ENCODE results near the gene KREMEN1. TPM values are rescaled to one million over a fixed set of nuclear protein-coding genes. Genes with fewer than 3 reads are reported as not detected.

The KREMEN1 gene
- polyA plus RNA-seq, 3 donors, result 2.5 to 18.4 (median 9.4) TPM

DNA sequence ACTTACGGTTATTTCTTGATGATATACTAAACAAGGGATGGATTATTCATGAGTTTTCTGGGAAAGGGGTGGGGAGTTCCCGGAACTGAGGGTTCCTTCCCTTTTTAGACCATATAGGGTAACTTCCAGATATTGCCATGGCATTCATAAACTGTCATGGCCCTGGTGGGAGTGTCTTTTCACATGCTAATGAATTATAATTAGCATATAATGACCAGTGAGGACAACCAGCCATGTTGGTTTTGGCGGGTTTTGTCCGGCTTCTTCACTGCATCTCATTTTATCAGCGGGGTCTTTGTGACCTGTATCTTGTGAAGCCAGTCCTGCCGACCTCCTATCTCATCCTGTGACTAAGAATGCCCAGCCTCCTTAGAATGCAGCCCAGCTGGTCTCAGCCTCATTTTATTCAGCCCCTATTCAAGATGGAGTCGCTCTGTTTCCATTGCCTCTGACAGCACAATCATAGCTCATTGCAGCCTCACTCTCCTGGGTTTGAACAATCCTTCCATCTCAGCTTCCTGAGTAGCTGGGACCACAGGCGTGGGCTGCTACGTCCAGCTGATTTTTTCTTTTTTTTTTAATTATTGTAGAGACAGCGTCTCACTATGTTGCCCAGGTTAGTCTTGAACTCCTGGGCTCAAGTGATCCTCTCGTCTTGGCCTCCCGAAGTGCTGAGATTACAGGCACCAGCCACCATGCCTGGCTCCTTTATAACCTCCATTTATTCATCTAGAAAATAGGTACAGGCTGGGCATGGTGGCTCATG lies 80.3 kb downstream of the KREMEN1 start:
- 83 to 90% (median 85%) methylated on average over 12 of the region's 12 CpGs for WGBS, 3 donors
- no peak overlapping the region for H3K27ac ChIP-seq (ENCODE audit: low read depth, low read length)

DNA sequence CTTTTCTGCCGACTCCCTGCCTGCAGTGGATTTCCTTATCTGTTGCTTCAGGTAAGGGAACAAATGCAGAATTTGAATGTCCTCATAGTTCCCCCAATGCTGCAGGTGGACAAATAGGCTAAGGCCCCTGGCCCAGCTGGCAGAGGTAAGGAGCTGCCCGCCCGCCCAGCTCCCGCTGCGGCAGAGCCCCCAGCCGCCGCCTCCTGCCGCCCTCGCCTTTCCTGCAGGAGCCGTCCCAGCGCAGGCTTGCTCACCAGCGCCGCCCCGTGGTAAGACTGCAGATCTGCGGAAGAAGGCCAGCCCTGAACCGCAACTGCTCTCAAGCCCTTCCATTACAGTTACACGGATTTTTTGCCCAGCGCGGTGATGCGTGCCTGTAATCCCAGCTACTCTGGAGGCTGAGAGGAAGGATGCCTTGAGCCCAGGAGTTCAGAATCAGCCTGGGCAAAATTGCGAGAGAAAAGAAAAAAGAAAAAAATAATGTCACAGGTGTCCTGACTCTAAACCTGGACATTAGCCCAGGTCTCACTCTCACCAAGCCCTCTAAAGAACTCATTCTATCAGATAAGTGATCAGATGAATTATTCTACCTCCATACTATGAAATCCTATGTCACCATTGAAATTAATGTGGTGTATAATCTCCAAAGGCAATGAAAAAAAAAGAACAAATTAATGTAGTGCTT lies 81.7 kb downstream of the KREMEN1 start:
- 3 to 7% (median 3%) methylated on average over 21 of the region's 21 CpGs for WGBS, 3 donors
- no peak overlapping the region for H3K27ac ChIP-seq (ENCODE audit: low read depth, low read length)

DNA sequence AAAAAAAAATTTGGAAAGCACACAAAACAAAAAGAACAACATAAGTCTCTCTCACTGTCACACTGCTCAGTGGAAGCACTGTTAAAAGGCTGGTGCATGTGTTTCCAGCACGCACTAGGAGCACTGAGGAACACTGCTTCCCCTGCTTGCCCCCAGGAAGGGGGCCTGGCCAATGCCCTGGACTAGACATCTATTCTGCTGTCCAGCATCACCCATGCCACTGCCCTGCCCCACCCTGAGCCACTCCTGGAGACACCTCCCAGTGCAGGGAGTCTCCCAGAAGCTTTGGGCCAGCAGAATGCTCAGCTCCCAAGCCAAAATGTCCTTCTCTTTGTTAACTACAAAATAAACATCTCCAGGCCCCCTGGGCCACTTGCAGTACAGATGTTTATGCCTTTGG lies 83.1 kb downstream of the KREMEN1 start:
- WGBS, 3 donors, result 96 to 100% (median 100%) methylated on average over 1 of the region's 1 CpG
- H3K27ac ChIP-seq (ENCODE audit: low read depth, low read length), result no peak overlapping the region

DNA sequence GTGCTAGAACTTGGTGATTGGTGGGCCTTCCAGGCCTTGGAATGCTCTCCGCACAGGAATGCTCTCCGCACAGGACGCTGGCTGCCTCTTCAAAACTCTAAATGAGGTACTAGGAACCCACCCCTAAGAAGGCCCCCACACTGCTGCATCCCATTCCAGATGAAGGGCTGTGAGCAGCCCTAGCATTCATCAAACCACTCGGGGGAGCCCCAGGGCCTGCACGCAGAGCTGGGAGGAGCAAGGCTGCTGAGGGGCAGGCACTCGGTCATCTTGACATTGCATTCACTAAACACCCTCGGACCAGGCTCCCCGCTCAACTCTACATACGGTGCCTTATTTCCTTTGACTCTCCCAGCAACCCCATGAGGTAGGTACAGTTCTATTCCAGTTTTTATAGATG lies 83.7 kb downstream of the KREMEN1 start:
- H3K27ac ChIP-seq (ENCODE audit: low read depth, low read length), result no peak overlapping the region
- WGBS, 3 donors, result 67 to 83% (median 69%) methylated on average over 9 of the region's 9 CpGs

DNA sequence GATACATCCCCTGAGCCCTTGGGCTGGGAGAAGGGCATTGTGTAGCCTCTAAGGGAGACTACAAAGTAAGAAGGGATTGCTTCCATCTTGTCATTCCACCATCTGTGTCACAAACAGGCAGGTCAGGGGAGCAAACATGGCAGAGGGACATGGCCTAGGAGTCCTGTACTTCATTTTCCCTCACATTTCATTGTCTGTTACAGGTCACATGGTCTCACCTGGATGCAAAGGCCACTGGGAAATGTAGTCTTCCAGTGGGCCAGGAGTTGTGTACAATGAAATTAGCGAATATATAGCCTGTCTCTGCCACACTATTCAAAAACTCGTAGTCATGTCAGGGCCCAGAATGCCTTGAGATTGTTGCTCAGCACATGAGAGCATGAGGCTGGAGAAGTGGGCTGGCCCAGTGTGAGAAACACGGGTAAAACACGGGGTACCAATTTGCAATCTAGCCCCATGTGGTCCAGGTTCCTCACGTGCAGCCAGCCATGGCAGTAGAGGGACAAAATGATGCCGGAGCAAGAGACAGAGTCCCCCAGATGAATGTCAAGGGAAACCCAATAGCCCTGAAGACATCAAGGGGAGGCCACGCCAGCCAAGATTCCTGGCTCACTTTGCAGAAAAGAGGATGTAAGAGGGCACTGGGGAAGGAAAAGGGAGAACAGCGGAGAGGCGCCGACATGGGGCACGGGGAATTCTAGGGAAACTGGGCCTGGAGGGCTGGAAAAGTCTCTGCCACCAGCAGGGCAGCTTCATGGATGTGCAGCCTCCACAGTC lies 85.1 kb downstream of the KREMEN1 start:
- H3K27ac ChIP-seq (ENCODE audit: low read depth, low read length), result no peak overlapping the region
- WGBS, 3 donors, result 93 to 94% (median 94%) methylated on average over 11 of the region's 11 CpGs

DNA sequence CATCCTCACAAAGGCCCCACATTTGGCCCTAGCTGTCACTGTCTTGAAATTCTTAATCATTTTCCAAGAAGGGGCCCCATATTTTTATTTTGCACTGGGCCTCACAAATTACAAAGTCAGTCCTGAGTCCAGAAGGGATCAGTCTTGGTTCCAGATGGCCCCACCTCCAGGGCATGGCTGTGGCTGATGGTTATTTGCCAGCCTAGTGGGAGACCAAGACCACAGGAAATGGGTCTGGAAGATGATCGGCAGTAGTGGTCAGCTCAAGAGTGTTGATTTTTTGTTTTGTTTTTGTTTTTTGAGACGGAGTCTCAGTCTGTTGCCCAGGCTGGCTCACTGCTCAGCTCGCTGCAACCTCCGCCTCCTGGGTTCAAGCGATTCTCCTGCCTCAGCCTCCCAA lies 85.7 kb downstream of the KREMEN1 start:
- H3K27ac ChIP-seq (ENCODE audit: low read depth, low read length), result no peak overlapping the region
- 83 to 97% (median 86%) methylated on average over 5 of the region's 5 CpGs for WGBS, 3 donors

DNA sequence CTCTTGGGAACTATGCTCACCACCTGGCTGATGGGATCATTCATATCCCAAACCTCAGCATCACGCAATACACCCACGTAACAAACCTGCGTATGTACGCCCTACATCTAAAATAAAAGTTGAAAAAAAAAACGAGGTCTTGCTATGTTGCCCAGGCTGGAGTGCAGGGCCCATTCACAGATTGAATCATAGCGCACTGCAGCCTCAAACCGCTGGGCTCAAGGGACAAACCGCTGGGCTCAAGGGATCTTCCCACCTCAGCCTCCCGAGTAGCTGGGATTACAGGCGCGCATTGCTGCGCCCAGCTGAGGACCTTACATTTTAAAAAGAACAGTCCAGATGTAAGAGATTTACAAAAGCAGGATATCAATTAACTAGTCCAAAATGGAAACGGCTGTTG lies 91.0 kb downstream of the KREMEN1 start:
- WGBS, 3 donors, result 92 to 95% (median 93%) methylated on average over 13 of the region's 13 CpGs
- no peak overlapping the region for H3K27ac ChIP-seq (ENCODE audit: low read depth, low read length)

DNA sequence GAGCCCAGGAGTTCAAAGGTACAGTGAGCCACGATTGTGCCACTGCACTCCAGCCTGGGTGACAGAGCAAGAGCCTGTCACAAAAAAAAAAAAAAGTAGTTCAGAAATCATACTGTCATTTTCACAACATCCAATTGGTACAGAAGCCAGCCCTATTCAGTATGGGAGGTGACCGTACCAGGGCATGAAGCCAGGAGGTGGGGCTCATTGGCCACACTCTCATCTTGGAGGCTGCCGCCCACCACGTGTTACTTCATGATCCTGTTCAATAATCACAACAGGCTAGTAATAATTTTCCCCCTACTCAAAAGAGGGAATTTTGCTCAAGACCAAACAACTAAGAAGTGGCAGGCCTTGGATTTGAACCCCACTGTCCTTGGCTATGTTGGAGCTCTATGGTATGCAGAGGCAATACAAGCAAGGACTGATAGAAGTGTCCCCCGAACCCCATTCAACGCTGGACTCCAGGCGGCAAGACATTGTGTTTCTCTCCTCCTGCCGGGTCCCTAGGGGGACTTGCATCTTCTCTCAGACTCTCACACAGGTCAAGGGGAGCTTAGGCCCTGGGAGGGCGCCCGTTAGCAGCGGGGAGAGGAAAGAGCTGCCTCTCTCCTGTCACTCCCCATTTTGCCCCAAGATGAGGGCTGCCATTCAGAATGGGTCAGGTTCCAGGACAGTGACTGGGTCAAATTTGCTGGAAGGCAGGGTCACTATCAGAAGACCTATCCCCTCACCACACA lies 92.7 kb downstream of the KREMEN1 start:
- 80 to 88% (median 81%) methylated on average over 11 of the region's 11 CpGs for WGBS, 3 donors
- H3K27ac ChIP-seq (ENCODE audit: low read depth, low read length), result no peak overlapping the region

DNA sequence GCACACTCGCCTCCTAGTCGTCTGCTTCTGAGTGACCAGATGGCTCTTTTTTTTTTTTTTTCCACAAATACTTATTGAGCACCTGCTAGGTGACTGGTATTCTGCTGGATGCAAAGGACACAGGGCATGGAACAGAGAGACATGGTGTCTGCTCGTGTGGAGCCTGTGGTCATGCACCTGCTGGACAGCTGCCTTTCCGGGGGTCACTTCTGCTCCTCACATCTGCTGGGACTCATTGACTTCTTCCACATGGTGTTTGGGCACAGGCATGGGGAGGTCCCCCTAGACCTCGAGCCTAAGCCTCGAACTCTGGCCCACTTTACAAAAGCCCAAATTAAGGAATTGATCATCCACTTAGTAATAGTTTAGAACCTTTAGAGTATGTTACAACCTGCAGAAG lies 93.3 kb downstream of the KREMEN1 start:
- 79 to 85% (median 80%) methylated on average over 6 of the region's 6 CpGs for WGBS, 3 donors

DNA sequence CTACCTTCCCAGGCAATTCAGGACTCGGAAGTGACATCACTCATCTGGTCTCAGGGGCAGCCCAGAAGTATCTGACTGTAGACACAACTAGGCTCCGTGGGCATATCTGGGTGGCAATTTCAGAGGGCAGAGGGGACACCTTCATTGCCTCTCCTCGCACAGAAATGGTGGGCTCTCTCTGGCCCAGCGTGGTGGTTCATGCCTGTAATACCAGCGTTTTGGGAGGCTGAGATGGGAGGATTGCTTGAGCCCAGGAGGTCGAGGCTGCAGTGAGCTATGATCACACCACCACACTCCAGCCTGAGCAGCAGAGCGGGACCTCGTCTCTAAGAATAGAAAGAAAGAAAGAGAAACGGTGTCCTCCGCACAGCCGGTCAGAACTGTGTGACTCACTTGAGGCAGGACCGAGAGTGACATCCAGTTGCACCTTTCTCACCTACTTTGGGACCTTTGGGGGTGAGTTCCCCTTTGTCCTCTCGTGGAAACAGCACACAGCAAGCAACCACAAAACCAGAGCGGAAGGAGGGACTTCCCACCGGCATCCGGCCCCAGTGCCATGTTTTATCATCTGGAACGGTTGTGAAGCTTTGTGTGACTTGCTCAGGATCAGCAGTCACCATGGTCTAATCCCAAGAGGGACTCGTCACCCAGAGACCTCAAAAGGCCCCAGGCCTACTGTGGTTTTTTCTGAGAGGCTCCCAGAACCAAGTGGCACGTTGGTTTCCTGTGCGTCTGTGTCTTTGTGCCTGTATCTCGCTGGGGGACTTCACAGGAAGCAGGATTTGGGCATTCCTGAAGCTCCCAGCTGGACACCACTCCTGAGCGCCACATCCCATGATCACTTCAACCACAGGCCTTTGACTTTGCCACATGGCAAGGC lies 94.4 kb downstream of the KREMEN1 start:
- 59 to 82% (median 63%) methylated on average over 22 of the region's 22 CpGs for WGBS, 3 donors
- H3K27ac ChIP-seq (ENCODE audit: low read depth, low read length), result no peak overlapping the region

More for the DNA sequence above, 93.3 kb downstream of the KREMEN1 start:
- no peak overlapping the region for H3K27ac ChIP-seq (ENCODE audit: low read depth, low read length)

DNA sequence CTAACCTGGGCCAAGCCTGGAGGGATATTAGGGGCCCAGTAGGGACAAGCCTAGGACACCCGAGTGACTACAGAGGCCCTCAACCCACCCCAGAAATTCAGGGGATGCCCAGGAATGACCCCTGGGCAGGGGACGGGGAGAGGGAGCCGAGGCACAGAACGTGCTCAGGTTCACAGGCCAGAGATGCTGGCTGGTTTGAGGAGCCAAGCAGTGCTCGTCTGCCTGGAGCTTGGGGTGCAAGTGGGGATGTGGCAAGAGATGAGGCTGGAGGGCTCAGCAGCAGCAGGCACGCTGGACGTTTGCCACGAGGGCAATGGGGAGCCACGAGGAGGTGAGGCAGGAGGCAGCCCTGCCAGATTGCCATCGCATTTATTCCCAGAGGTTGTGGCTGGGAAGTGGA lies 98.9 kb downstream of the KREMEN1 start:
- 81 to 90% (median 81%) methylated on average over 10 of the region's 10 CpGs for WGBS, 3 donors
- H3K27ac ChIP-seq (ENCODE audit: low read depth, low read length), result no peak overlapping the region

DNA sequence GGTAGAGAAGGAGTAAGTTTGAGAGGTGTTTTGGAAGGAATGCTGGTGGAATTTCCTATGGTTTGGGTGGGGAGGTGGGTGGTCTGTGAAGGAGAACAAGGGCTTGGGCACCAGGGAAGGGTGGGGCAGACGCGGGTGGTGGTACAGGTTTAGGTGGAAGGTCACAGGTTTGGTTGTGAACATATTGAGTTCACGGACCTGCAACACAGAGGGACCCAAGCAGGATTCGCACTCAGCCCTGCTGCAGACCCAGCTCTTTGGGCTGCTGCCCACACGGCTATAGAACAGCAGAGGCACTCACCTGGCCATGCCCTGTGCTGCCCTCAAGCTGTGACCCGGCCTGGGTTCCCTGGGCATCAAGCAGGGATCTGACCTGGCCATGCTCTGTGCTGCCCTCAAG lies 99.4 kb downstream of the KREMEN1 start:
- no peak overlapping the region for H3K27ac ChIP-seq (ENCODE audit: low read depth, low read length)
- WGBS, 3 donors, result 91 to 93% (median 92%) methylated on average over 6 of the region's 6 CpGs

DNA sequence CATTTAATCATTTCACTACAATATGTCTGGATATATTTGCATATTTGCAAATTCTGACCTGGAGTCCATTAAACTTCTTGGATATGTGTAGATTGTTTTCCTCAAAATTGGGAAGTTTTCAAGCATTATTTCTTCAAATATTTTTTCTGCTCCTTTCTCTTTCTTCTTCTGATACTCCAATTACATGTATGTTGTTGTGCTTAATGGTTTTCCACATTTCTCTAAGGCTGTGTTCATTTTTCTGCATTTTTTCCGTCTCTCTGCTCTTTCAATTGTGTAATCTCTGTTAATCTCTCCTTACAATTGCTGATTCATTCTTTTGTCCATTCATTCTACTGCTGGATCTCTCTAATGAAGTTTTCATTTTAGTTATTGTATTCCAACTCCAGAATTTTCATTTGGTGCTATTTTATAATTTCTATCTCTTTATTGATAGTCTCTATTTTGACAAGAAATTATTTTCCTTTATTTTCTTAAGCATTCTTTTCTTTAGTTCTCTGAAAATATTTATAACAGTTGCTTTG lies 102.5 kb downstream of the KREMEN1 start:
- no peak overlapping the region for H3K27ac ChIP-seq (ENCODE audit: low read depth, low read length)
- 84 to 89% (median 86%) methylated on average over 1 of the region's 1 CpG for WGBS, 3 donors

DNA sequence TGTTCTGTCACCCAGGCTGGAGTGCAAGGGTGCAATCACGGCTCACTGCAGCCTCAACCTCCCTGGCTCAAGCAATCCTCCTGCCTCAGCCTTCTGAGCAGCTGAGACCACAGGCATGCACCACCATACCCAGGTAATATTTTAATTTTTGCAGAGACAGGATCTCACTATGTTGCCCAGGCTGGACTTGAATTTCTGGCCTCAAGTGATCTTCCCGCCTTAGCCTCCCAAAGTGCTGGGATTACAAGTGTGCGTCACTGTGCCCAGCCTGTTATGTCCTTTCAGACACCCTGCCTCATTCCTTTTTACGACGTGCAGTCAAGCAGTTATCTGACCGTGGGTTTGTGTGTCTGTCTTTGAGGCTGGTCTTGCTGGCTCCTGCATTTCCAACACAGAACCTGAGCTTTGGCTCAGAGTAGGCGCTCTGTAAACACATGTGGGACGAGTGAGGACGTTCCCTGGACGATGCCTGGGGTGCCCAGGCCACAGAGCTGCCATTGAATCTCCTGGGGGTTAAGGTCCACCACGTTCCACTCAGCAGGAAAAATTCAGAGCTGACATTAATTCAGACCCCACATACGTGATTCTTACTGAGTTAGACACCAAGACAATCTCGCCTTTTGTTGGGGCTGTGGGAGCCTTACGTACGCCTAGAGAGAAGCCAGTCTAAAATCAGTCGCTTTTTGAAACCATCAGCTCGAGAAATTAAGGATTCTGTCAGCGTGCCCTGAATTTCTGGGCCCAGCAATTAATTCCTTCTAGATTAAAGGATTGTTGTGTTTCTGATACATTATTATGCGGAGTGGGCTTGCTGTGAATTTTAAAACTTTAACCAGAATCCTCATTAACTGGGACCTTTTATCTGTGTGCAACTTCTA lies 111.4 kb downstream of the KREMEN1 start:
- 89 to 93% (median 92%) methylated on average over 19 of the region's 19 CpGs for WGBS, 3 donors
- no peak overlapping the region for H3K27ac ChIP-seq (ENCODE audit: low read depth, low read length)

DNA sequence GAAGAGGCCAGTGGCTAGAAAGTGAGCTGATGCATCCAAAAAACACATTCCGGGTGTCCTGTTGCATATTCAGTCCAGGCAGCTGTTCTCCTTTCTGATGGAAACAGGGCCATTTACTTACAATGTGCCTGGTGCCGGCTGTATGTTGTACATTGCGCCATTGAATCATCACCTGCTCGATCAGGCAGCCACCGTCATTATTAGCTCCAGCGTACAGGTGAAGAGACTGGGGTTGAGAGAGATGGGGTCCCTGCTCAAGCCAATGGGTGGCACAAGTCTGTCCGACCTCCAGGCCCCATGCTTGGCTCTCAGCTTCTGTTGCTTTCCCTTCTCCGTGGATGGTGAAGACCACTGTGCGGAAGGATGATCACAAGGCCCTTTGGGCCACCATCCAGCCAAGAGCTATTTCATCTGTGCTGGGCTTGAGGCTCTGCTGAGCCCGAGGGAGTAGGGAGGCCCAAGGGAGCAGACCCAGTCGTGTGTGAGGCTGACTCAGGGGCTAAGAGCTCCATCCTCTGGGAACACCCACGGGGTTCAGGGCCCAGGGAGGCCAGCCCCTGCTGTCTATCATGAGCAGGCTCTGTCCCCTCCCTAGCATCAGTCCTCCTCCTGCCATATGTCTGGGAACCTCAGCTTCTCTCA lies 112.1 kb downstream of the KREMEN1 start:
- WGBS, 3 donors, result 83 to 85% (median 85%) methylated on average over 12 of the region's 12 CpGs
- no peak overlapping the region for H3K27ac ChIP-seq (ENCODE audit: low read depth, low read length)

DNA sequence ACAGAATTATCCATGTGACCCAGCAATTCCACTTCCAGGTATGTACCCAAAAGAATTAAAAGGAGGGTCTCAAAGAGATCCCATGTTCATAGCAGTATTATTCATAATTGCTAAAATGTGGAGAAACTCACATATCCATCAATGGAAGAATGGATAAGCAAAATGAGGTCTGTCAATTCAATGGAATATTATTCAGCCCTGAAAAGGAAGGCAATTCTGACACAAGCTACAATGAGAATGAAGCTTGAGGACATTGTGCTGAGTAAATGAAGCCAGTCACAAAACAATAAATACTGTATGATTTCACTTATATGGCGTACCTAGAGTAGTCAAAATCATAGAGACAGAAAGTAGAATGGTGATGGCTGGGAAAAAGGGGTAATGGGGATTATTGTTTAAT lies 113.5 kb downstream of the KREMEN1 start:
- WGBS, 3 donors, result 97 to 100% (median 100%) methylated on average over 1 of the region's 1 CpG

More for the DNA sequence above, 113.5 kb downstream of the KREMEN1 start:
- no peak overlapping the region for H3K27ac ChIP-seq (ENCODE audit: low read depth, low read length)

Data from adipose tissue (tissue), 3 donors.